Activated CD4-positive, CD25-positive, alpha-beta regulatory T cell treated with anti-CD3 and anti-CD28 coated beads, Interleukin-2, amount 50 U/mL, for 24 hours (primary cell): ENCODE measurements around the gene SPOCK3.
"Not testable (repeated sequence)": the region's sequence is repeated elsewhere in the genome, so short reads cannot be mapped to it uniquely, and the experiment has no call there.

Source experiments
- ATAC-seq, 2 donors: fragments of 150-1000 bp; cut with Tn5 transposase; one replicate each; pipeline ENCODE4 v1.10.0; 2021; ENCODE audit warnings: mild to moderate bottlenecking in 1 of 2, moderate library complexity in 1 of 2

SPOCK3 gene

GRCh38 chr4:166802346-166802745 is 431.9 kb downstream of the SPOCK3 start:
- ATAC-seq: no peak

- ATAC-seq: no peak
Observed at GRCh38 chr4:166798126-166798525, 436.2 kb downstream of the SPOCK3 start.

GRCh38 chr4:166777760-166778159 is 456.5 kb downstream of the SPOCK3 start:
- no peak for ATAC-seq

- ATAC-seq: no peak
Observed at GRCh38 chr4:166763018-166763417, 471.3 kb downstream of the SPOCK3 start.

GRCh38 chr4:166741742-166742141 is 492.6 kb downstream of the SPOCK3 start:
- no peak for ATAC-seq

GRCh38 chr4:166739215-166739614 is 495.1 kb downstream of the SPOCK3 start:
- ATAC-seq: not testable (repeated sequence)

GRCh38 chr4:166737430-166737829 is 496.9 kb downstream of the SPOCK3 start:
- ATAC-seq: no peak

GRCh38 chr4:166735553-166735952 is 498.7 kb downstream of the SPOCK3 start:
- ATAC-seq: no peak

GRCh38 chr4:166734797-166735196 is 499.5 kb downstream of the SPOCK3 start:
- ATAC-seq: no peak

- ATAC-seq: no peak
Observed at GRCh38 chr4:166733686-166734085, 500.6 kb downstream of the SPOCK3 start.

- no peak for ATAC-seq
Observed at GRCh38 chr4:166726832-166727231, 507.5 kb downstream of the SPOCK3 start.

GRCh38 chr4:166724369-166724768 is 509.9 kb downstream of the SPOCK3 start:
- ATAC-seq: no peak

GRCh38 chr4:166723532-166724140 is 510.7 kb downstream of the SPOCK3 start:
- ATAC-seq: no peak

- ATAC-seq: not testable (repeated sequence)
Observed at GRCh38 chr4:166715748-166716713, 518.3 kb downstream of the SPOCK3 start.

- no peak for ATAC-seq
Observed at GRCh38 chr4:166700592-166700991, 533.7 kb downstream of the SPOCK3 start.

GRCh38 chr4:166688835-166689234 is 545.5 kb downstream of the SPOCK3 start:
- ATAC-seq: no peak

GRCh38 chr4:166687828-166688227 is 546.5 kb downstream of the SPOCK3 start:
- ATAC-seq: no peak
